SK-N-SH (cell line): Measurements from ENCODE around the gene NARS2. TPM values are rescaled to one million over a fixed set of nuclear protein-coding genes. Genes with fewer than 3 reads are reported as not detected.

Source experiments
- CTCF ChIA-PET: fragments of 300-600, 350-600 bp; formaldehyde crosslinking; extraction: SDS; loops from one replicate; lab custom pipeline; 2021; lab: Yijun Ruan, JAX
- POLR2A ChIA-PET: fragments of 350-600 bp; sonication (Branson Sonifier 250); formaldehyde crosslinking; extraction: SDS; loops from one replicate; lab custom pipeline; 2020; ENCODE audit warnings: antibody characterized with exemption, inconsistent platforms; lab: Yijun Ruan, JAX
- DNase-seq: peaks from one replicate; pipeline ENCODE4 v3.0.0; 2012
- H2AFZ ChIP-seq: fragments of 200-600 bp; sonication (generic); 2 replicates; pipeline ENCODE4 v1.8.1; 2016; ENCODE audit warnings: antibody characterized with exemption, mild to moderate bottlenecking, low read depth
- H3F3A ChIP-seq: fragments of 200-600 bp; sonication (generic); replicated peaks from 2 replicates; pipeline ENCODE3; 2016; ENCODE audit warnings: antibody characterized with exemption, mild to moderate bottlenecking; ENCODE audit not compliant: insufficient read depth
- H3K27ac ChIP-seq, 2 experiments: fragments of 200-500 bp in 1 of 2; fragments of 200-600 bp in 1 of 2; sonication (Bioruptor generic) in 1 of 2; sonication (generic), shearing (Covaris generic) in 1 of 2; 2 replicates each; pipeline versions ENCODE4 v1.5.1 to v1.6.1; 2014 to 2016; ENCODE audit warnings: low read depth in 2 of 2, inconsistent platforms in 1 of 2, low read length in 1 of 2, mild to moderate bottlenecking in 1 of 2, mixed read lengths in 1 of 2
- H3K27me3 ChIP-seq: fragments of 200-600 bp; sonication (generic), shearing (Covaris generic); 2 replicates; pipeline ENCODE4 v1.6.1; 2016; ENCODE audit warnings: mixed run types; ENCODE audit not compliant: insufficient read depth
- H3K36me3 ChIP-seq, 2 experiments: fragments of 200-500 bp in 1 of 2; fragments of 200-600 bp in 1 of 2; sonication (Bioruptor generic) in 1 of 2; sonication (generic) in 1 of 2; replicated peaks in 1 of 2; 2 replicates each; pipeline versions ENCODE3 to v1.5.1; 2014 to 2016; ENCODE audit warnings: low read length in 1 of 2, mild to moderate bottlenecking in 1 of 2; ENCODE audit not compliant: insufficient read depth in 2 of 2, control insufficient read depth in 1 of 2
- H3K4me1 ChIP-seq, 2 experiments: fragments of 200-500 bp in 1 of 2; fragments of 200-600 bp in 1 of 2; sonication (Bioruptor generic) in 1 of 2; sonication (generic), shearing (Covaris generic) in 1 of 2; 2 replicates each; pipeline versions ENCODE4 v1.5.1 to v1.6.1; 2014 to 2016; ENCODE audit warnings: low read depth in 1 of 2, low read length in 1 of 2, mixed run types in 1 of 2; ENCODE audit not compliant: insufficient read depth in 2 of 2, control insufficient read depth in 1 of 2
- H3K4me2 ChIP-seq: fragments of 200-600 bp; sonication (generic), shearing (Covaris generic); 2 replicates; pipeline ENCODE4 v1.6.1; 2017; ENCODE audit warnings: mixed run types
- H3K4me3 ChIP-seq, 2 experiments: fragments of 200-500 bp in 1 of 2; fragments of 200-600 bp in 1 of 2; sonication (Bioruptor generic) in 1 of 2; sonication (generic), shearing (Covaris generic) in 1 of 2; 2 replicates each; pipeline versions ENCODE4 v1.5.1 to v1.8.1; 2014 to 2016; ENCODE audit warnings: low read depth in 2 of 2, inconsistent platforms in 1 of 2, low read length in 1 of 2, mild to moderate bottlenecking in 1 of 2, mixed read lengths in 1 of 2, moderate library complexity in 1 of 2
- H3K79me2 ChIP-seq: fragments of 200-600 bp; sonication (generic); 2 replicates; pipeline ENCODE4 v1.8.1; 2017; ENCODE audit warnings: mild to moderate bottlenecking; ENCODE audit not compliant: insufficient read depth
- H3K9ac ChIP-seq: fragments of 200-600 bp; sonication (generic); 2 replicates; pipeline ENCODE4 v1.6.1; 2017; ENCODE audit warnings: mixed run types
- H3K9me2 ChIP-seq: fragments of 200-600 bp; sonication (generic); 2 replicates; pipeline ENCODE4 v1.6.1; 2017; ENCODE audit warnings: mixed run types
- H3K9me3 ChIP-seq: fragments of 200-600 bp; sonication (generic); 2 replicates; pipeline ENCODE4 v1.6.1; 2017; ENCODE audit warnings: mixed run types, mild to moderate bottlenecking, moderate library complexity
- H4K20me1 ChIP-seq: fragments of 200-600 bp; sonication (generic); 2 replicates; pipeline ENCODE4 v1.6.1; 2017; ENCODE audit warnings: mild to moderate bottlenecking, mixed run types; ENCODE audit not compliant: insufficient read depth
- FOSL2 ChIP-seq: IDR thresholded peaks from 2 replicates; pipeline ENCODE4 v1.4.0; 2012; ENCODE audit warnings: low read depth, mild to moderate bottlenecking, moderate library complexity, borderline replicate concordance
- JUND ChIP-seq: IDR thresholded peaks from 2 replicates; pipeline ENCODE4 v1.4.0; 2012
- NRF1 ChIP-seq: IDR thresholded peaks from 2 replicates; pipeline ENCODE4 v1.6.1; 2012; ENCODE audit warnings: low read depth, mild to moderate bottlenecking, low read length
- RAD21 ChIP-seq: IDR thresholded peaks from 2 replicates; pipeline ENCODE4 v1.6.1; 2012; ENCODE audit warnings: mild to moderate bottlenecking, low read length
- RCOR1 ChIP-seq: fragments of 150-350 bp; IDR thresholded peaks from 2 replicates; pipeline ENCODE4 v1.6.1; 2017; ENCODE audit warnings: antibody characterized with exemption, low read length
- TAF1 ChIP-seq: IDR thresholded peaks from 2 replicates; pipeline ENCODE4 v1.6.1; 2012; ENCODE audit warnings: low read depth, mild to moderate bottlenecking, low read length, moderate library complexity, borderline replicate concordance
- TEAD4 ChIP-seq: IDR thresholded peaks from 2 replicates; pipeline ENCODE4 v1.4.0; 2012; ENCODE audit warnings: mild to moderate bottlenecking, borderline replicate concordance; ENCODE audit not compliant: insufficient read depth
- YY1 ChIP-seq: IDR thresholded peaks from 2 replicates; pipeline ENCODE4 v1.4.0; 2012; ENCODE audit warnings: low read depth, mild to moderate bottlenecking
- WGBS: methylation state at CpG from one replicate; pipeline ENCODE4 v1.1.6; 2017; ENCODE audit warnings: low lambda C conversion rate; 5-methylcytosine and 5-hydroxymethylcytosine counted together
- polyA plus RNA-seq, 3 experiments: library from polyadenylated mRNA; depleted of rRNA; stranded (reverse); fragments of >200 nt; gene quantifications; 2 replicates each; pipeline ENCODE4 v1.2.3, GENCODE V29; 2012
- TF ChIP-seq, protein P1 (sequence below): fragments of 150-350 bp; IDR thresholded peaks from 2 replicates; pipeline ENCODE4 v1.6.1; 2016; ENCODE audit warnings: mild to moderate bottlenecking, low read depth, low read length
- TF ChIP-seq, protein P2 (sequence below): IDR thresholded peaks from 2 replicates; pipeline ENCODE4 v1.4.0; 2012; ENCODE audit warnings: low read depth, borderline replicate concordance
- TF ChIP-seq, protein P3 (sequence below): IDR thresholded peaks from 2 replicates; pipeline ENCODE4 v1.4.0; 2012; ENCODE audit warnings: low read depth, borderline replicate concordance

NARS2 gene
- polyA plus RNA-seq, 1 of the 3 experiments (the other 2 are of a cell fraction), result 8.9 TPM

DNA sequence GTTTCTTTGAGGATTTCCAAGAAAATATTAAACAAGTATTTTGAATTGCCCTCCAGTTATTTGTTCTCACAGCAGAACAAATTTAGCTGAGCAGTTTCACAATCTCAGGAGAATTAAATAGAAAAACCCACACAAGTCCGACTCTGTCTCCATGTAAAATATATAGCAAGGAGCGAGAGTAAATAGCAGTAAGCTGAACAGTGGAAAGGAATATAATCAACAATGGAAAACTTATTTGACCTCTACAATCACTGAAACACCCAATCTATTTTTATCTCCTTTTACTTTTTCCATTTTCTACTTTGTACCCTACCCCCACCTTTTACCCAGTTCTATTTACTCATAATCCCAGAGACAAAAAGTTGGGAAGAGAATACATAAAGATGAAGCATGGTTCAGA, 34.4 kb downstream of the NARS2 start:
- Histone ChIP-seq H3K27ac (no peak overlapping the region), H4K20me1 (no peaks in the 10 kb centered on the region), H2AFZ (no peak overlapping the region), H3K4me2 (no peak overlapping the region), H3K27me3 (no peaks in the 10 kb centered on the region), H3K9me2 (no peaks in the 10 kb centered on the region), H3F3A (no peaks in the 10 kb centered on the region)
- CTCF ChIA-PET, result interaction anchor here (0.9 to 1.9 kb wide), 5 partner anchors 9 to 122 kb away, joined by 3 to 5 read pairs (median 4); no protein-coding TSS in a partner anchor
- 92% methylated on average over 2 of the region's 2 CpGs for WGBS
- DNase-seq, result no peak
- TF ChIP-seq, protein P1, sequence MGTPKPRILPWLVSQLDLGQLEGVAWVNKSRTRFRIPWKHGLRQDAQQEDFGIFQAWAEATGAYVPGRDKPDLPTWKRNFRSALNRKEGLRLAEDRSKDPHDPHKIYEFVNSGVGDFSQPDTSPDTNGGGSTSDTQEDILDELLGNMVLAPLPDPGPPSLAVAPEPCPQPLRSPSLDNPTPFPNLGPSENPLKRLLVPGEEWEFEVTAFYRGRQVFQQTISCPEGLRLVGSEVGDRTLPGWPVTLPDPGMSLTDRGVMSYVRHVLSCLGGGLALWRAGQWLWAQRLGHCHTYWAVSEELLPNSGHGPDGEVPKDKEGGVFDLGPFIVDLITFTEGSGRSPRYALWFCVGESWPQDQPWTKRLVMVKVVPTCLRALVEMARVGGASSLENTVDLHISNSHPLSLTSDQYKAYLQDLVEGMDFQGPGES, result no peak
- TF ChIP-seq, protein P2, sequence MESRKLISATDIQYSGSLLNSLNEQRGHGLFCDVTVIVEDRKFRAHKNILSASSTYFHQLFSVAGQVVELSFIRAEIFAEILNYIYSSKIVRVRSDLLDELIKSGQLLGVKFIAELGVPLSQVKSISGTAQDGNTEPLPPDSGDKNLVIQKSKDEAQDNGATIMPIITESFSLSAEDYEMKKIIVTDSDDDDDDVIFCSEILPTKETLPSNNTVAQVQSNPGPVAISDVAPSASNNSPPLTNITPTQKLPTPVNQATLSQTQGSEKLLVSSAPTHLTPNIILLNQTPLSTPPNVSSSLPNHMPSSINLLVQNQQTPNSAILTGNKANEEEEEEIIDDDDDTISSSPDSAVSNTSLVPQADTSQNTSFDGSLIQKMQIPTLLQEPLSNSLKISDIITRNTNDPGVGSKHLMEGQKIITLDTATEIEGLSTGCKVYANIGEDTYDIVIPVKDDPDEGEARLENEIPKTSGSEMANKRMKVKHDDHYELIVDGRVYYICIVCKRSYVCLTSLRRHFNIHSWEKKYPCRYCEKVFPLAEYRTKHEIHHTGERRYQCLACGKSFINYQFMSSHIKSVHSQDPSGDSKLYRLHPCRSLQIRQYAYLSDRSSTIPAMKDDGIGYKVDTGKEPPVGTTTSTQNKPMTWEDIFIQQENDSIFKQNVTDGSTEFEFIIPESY, result no peak
- TF ChIP-seq FOSL2 (no peak), RAD21 (no peak), YY1 (no peak)
- TF ChIP-seq, all 33 proteins: peak for 0
- POLR2A ChIA-PET, result no interaction called here
- no peaks in the 10 kb centered on the region for H3K79me2 ChIP-seq
- H3K4me1 ChIP-seq, result 0 out of 4 replicates have a peak, but pooled peaks cover 0 to 3% of the 10 kb centered on the region in 2 experiments
- H3K9ac ChIP-seq, result no peak overlapping the region
- H3K36me3 ChIP-seq, result peaks cover 0 to 14% of the 10 kb centered on the region in 2 experiments
- no peaks in the 10 kb centered on the region for H3K9me3 ChIP-seq
- H3K4me3 ChIP-seq, result no peak overlapping the region

DNA sequence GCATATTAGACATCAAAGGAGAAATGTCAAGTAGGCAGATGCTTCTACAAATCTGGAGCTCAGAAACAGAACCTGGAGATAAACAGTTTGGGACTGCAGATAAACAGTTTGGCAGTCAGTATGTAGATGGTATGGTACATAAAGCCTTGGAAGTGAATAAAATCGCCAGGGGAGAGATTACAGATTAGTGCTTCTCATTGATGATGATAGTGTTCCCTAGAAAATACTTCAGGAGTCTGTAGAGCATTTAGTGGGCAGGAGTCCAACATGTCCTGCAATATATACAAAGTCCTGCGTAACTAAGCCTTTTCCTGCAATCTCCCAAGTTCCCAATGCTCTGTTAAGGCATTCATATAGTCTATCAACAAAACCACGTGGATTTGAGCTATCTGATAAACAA, 35.2 kb downstream of the NARS2 start:
- Histone ChIP-seq H3F3A (no peaks in the 10 kb centered on the region), H3K4me3 (no peak overlapping the region), H3K9me3 (no peaks in the 10 kb centered on the region), H3K4me1 (0 out of 4 replicates have a peak, but pooled peaks cover 0 to 3% of the 10 kb centered on the region in 2 experiments), H4K20me1 (no peaks in the 10 kb centered on the region), H3K79me2 (no peaks in the 10 kb centered on the region), H3K9ac (no peak overlapping the region), H3K27me3 (no peaks in the 10 kb centered on the region), H2AFZ (no peak overlapping the region), H3K27ac (0 out of 4 replicates have a peak overlapping the region, but pooled peaks of 1 of the 2 experiments have one; percentile 13), H3K4me2 (no peak overlapping the region), H3K36me3 (peaks cover 5 to 14% of the 10 kb centered on the region in 2 experiments), H3K9me2 (no peaks in the 10 kb centered on the region)
- WGBS, result 85% methylated on average over 3 of the region's 3 CpGs
- TF ChIP-seq TEAD4 (no peak), NRF1 (no peak), RCOR1 (no peak), JUND (no peak), TAF1 (no peak)
- TF ChIP-seq, protein P3, sequence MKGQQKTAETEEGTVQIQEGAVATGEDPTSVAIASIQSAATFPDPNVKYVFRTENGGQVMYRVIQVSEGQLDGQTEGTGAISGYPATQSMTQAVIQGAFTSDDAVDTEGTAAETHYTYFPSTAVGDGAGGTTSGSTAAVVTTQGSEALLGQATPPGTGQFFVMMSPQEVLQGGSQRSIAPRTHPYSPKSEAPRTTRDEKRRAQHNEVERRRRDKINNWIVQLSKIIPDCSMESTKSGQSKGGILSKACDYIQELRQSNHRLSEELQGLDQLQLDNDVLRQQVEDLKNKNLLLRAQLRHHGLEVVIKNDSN, result no peak
- TF ChIP-seq, protein P1, result no peak
- ChIA-PET CTCF (interaction anchor here (1.9 kb wide), 1 partner anchor 25 kb away, joined by 5 read pairs; no protein-coding TSS in a partner anchor), POLR2A (no interaction called here)
- no peak for DNase-seq
